Neural cell (in vitro differentiated cells): Measurements from ENCODE around the gene ARHGEF4.

Experiments used
- EZH2 ChIP-seq: fragments of 200-600, 300-800 bp; shearing (Covaris generic), sonication (generic); IDR thresholded peaks from 2 replicates; pipeline ENCODE4 v1.6.1; 2014; ENCODE audit warnings: antibody characterized with exemption, low read length, borderline replicate concordance, mild to moderate bottlenecking; ENCODE audit not compliant: insufficient read depth, poor library complexity, severe bottlenecking
- MXI1 ChIP-seq: fragments of 450-650 bp; conservative IDR thresholded peaks from 2 replicates; pipeline ENCODE4 v1.6.1; 2014; ENCODE audit warnings: antibody characterized with exemption, mild to moderate bottlenecking; ENCODE audit not compliant: poor library complexity, severe bottlenecking
- POLR2AphosphoS5 ChIP-seq: IDR thresholded peaks from 2 replicates; pipeline ENCODE4 v1.6.1; 2012
- RAD21 ChIP-seq: fragments of 450-650 bp; conservative IDR thresholded peaks from 2 replicates; pipeline ENCODE4 v1.6.1; 2014; ENCODE audit warnings: antibody characterized with exemption, mild to moderate bottlenecking, moderate library complexity
- TF ChIP-seq, protein P1 (sequence below): fragments of 450-650 bp; IDR thresholded peaks from 2 replicates; pipeline ENCODE4 v1.5.1; 2014; ENCODE audit warnings: antibody characterized with exemption, mild to moderate bottlenecking, moderate library complexity; ENCODE audit not compliant: poor library complexity, severe bottlenecking

DNA sequence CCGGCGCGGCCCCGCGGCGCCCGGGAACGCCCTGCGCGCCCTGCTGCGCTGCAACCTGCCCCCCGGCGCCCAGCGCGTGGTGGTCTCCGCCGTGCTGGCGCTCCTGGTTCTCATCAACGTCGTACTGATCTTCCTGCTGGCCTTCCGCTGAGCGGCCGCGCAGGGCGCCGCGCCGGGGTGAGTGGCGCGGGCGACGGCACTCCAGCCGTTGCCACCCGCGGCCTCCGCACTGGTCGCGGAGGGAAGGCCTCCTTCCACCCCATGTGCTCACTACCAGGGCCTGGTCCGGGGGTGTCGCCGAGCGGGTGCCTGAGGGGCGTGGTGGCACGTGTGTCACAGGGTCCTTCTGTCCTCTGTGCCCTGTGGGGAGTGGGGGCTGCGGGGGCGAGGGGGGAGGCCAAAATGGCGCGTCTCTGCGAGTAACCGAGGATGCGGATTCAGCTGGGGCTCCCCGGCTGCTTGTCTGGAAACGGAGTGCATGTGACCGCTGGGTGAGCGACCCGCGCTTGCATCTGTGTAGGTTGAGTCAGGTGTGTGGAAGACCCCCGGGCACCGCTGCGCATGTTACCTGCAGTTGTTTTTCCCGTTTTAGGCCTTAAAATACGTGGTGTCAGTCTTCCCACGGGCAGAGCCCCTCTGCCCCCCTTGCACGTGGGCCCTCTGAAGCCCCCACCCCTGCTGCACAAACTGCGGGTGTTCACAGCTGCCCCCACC, 198.6 kb downstream of the ARHGEF4 start:
- TF ChIP-seq, protein P1, sequence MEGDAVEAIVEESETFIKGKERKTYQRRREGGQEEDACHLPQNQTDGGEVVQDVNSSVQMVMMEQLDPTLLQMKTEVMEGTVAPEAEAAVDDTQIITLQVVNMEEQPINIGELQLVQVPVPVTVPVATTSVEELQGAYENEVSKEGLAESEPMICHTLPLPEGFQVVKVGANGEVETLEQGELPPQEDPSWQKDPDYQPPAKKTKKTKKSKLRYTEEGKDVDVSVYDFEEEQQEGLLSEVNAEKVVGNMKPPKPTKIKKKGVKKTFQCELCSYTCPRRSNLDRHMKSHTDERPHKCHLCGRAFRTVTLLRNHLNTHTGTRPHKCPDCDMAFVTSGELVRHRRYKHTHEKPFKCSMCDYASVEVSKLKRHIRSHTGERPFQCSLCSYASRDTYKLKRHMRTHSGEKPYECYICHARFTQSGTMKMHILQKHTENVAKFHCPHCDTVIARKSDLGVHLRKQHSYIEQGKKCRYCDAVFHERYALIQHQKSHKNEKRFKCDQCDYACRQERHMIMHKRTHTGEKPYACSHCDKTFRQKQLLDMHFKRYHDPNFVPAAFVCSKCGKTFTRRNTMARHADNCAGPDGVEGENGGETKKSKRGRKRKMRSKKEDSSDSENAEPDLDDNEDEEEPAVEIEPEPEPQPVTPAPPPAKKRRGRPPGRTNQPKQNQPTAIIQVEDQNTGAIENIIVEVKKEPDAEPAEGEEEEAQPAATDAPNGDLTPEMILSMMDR: no peak
- TF ChIP-seq EZH2: no peak
- no peak for TF ChIP-seq POLR2AphosphoS5
- peak; percentile 53 for TF ChIP-seq MXI1
- no peak for TF ChIP-seq RAD21
